Heart left ventricle (tissue), 13 donors: ENCODE data around the gene COL23A1.

Source experiments
- CTCF ChIP-seq, 12 donors: fragments of 200-600 bp; sonication (generic) in 4 of 12; IDR thresholded peaks; one replicate each; pipeline versions ENCODE4 v1.5.0 to v1.8.0; 2018 to 2022; ENCODE audit warnings: antibody characterized with exemption in 12 of 12, mild to moderate bottlenecking in 5 of 12
- POLR2A ChIP-seq, 2 donors: fragments of 450-650 bp; IDR thresholded peaks; one replicate each; pipeline ENCODE4 v1.6.1; 2017; ENCODE audit warnings: antibody characterized with exemption in 2 of 2, mild to moderate bottlenecking in 2 of 2, moderate library complexity in 2 of 2
- donor health status: ischemic (EF 13 %, LVEDD 7.1; RV severe dilation, severe dysfunction).
- donor health status: DM: no; HTN: yes; CAD: no.
- donor health status: DM: no; HTN: no; CAD: no.
- donor health status: ischemic (EF 25% LVEDD 6.9; RV normal size, moderate dysfunction).
- donor health status: ischemic (EF 25% LVEDD 5.7; RV mildly dilated, moderate dysfunction).
- donor health status: ischemic (EF 35%, LVEDD 5.7; RV mildly dilated, moderate dysfunction).
- donor health status: nonischemic (EF 11% LVEDD 7.7; RV severe dilation, severe dysfunction).
- donor health status: DM: yes; HTN: yes; CAD: no.
- donor health status: PGD.
- donor health status: ischemic (EF 29% LVEDD 5.4; RV normal size, mild dysfunction).
- donor health status: nonischemic (EF 23%, LVEDD 6.1; RV moderate dilation, normal function).

GRCh38 chr5:178267245-178267644, 322.9 kb downstream of the COL23A1 start:
- no peak for TF ChIP-seq CTCF (IDR thresholded peaks at IDR 0.05)
- TF ChIP-seq POLR2A (IDR thresholded peaks at IDR 0.05): no peak
